DMS53 (cell line): Measurements from ENCODE around the gene NLRP12.
"Not testable (repeated sequence)": the region's sequence is repeated elsewhere in the genome, so short reads cannot be mapped to it uniquely, and the experiment has no call there.

Experiments used
- DNase-seq: peaks from one replicate; lab custom pipeline; 2025; lab: John Stamatoyannopoulos, UW

Gene NLRP12

DNA sequence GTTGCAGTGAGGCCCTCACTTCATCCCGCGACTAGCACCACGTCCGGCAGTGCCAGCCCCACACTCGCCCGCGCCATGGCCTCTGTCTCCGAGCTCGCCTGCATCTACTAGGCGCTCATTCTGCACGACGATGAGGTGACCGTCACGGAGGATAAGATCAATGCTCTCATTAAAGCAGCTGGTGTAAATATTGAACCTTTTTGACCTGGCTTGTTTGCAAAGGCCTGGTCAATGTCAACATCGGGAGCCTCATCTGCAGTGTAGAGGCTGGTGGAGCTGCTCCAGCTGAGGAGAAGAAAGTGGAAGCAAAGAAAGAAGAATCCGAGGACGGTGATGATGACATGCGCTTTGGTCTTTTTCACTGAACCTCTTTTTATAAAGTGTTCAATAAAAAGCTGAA is 48.6 kb downstream of the NLRP12 start:
- peak; percentile 25 for DNase-seq

DNA sequence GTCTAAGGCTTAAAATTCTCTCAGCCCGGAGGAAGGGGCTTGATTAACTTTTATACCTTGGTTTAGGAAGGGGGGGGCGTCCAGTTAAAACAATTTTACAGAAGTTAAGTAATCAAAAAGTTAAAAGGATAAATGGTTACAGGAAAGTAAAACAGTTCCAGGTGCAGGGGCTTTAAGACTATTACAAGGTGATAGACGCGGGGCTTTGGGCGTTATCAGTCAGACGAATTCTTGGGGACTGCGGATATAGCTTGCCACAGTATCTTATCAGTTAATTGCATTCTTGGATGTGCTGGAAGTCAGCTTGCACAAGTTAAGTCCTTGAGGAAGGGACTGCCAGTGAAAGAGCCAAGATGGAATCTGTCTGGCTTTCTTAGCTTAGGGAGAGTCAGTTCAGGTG is 49.6 kb downstream of the NLRP12 start:
- not testable (repeated sequence) for DNase-seq

DNA sequence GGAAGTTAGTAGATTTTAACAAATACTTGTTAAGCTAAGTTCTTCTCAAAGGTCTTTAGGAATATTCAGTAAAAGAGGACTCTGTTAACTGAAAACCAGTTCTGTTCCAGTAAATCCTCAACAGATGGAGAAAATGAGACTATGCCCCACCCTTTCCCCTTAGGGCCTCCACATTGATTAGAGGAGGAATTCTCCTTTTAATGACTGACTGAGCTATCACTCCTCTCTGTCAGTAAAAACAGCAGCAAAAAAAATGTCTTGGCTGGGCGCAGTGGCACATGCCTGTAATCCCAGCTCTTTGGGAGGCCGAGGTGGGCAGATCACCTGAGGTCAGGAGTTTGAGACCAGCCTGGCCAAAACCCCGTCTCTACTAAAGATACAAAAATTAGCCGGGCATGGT is 50.1 kb downstream of the NLRP12 start:
- no peak for DNase-seq

DNA sequence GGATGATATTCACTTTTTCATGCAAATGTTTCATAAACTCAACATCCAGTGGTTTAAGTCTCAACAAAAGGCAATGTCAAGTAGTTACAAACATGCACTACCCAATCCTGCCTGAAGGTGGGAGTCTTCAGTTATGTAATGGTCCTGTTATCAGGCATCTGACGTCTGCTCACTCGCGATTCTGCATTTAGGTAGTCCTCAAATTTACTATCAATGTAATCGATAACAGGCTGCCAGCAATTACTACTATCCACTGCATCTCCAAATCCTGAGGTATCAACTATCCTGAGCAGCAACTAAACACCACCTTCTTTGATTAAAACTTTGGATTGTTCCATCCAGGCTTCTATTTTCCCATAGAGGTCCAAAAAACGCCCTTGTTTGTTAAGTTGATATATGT is 51.2 kb downstream of the NLRP12 start:
- DNase-seq, result peak; percentile 68

DNA sequence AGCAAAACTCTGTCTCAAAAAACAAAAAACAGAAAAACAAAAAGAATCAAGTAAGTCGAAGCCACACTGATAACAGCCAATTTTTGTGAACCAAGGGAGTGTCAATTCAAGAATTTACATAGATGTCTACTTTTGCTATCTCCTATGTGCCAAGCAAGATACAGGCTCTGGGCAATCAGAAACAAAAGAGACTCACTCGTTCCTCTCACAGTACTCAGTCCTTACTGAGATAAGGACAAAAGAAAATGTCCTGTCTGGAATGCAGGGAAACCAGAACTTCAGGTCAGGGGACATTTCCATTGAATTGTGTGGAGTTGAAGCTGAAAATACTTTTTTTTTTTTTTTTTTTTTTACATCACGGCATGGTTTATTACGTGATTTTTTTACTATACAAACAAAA is 53.0 kb downstream of the NLRP12 start:
- peak; percentile 4 for DNase-seq

DNA sequence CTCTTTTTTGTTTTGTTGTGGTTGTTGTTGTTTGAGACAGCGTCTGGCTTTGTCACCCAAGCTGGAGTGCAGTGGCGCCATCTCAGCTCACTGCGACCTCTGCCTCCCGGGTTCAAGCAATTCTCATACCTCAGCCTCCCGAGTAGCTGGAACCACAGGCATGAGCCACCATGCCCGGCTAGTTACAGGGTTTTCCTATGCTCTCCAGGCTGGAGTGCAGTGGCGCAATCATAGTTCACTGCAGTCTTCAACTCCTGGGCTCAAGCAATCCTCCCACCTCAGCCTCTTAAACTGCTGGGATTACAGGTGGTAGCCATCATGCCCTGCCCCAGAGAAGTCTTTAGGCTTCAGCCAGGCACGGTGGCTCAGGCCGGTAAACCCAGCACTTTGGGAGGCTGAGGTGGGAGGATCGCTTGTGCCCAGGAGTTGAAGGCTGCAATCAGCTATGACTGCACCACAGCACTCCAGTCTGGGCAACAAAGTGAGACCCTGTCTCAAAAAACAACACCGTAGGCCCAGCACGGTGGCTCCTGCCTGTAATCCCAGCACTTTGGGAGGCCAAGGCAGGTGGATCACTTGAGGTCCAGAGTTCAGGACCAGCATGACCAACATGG is 54.3 kb downstream of the NLRP12 start:
- not testable (repeated sequence) for DNase-seq

DNA sequence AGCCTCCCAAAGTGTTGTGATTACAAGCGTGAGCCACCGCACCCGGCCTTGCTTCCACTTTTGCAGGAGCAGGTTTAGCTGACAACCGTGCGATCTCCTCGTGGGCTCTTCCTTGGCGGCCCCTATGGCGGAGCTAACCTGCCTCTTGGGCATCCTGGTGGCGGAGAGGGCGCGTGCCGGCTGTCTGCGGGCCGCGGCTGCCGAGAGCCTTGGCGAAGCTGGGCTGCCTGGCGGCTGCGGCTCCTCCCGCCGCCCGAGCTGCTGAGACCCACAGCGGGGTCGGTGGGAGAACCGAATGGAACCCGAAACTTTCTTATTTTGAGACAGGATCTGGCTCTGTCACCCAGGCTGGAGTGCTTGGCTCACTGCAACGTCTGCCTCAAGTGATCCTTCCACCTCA is 55.7 kb downstream of the NLRP12 start:
- DNase-seq, result no peak

DNA sequence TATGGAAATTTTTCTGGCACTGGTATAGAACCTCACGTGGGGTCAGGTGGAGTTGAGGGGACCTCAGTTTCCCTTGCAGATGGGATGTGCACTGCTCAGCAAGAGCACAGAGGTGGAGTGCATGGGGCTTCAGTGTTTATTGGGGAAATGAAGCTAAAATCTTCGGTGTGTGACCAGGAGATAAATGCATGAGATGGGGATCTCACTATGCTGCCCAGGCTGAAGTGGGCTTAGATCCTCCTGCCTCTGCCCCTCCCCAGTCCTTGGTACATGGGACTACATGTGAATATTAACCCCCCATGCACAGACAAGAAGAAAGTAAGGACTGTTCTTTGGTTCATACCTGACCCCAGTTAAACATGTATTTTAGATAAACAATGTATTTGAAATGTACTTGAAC is 65.1 kb downstream of the NLRP12 start:
- not testable (repeated sequence) for DNase-seq
